PC-3 (cell line): ENCODE data around the gene SERPINB5. TPM values are rescaled to one million over a fixed set of nuclear protein-coding genes. Genes with fewer than 3 reads are reported as not detected.

Experiments
- ATAC-seq: fragments of 200-7000 bp; cut with Tn5 transposase; 2 replicates; pipeline ENCODE4 v1.9.1; 2020; ENCODE audit warnings: mild to moderate bottlenecking, moderate library complexity
- BruUV-seq: library from RNA; stranded (reverse); fragments of 400-500 nt; replicated peaks from 2 replicates; lab custom pipeline; 2021; lab: Mats Ljungman, UMichigan
- CTCF ChIA-PET: fragments of 300-600 bp; sonication (Branson Sonifier 250); formaldehyde crosslinking; loops from one replicate; lab custom pipeline; 2022; ENCODE audit warnings: antibody characterized with exemption; lab: Charles Lee
- POLR2A ChIA-PET: fragments of 300-600 bp; sonication (Branson Sonifier 250); formaldehyde crosslinking; loops from one replicate; lab custom pipeline; 2022; ENCODE audit warnings: antibody characterized with exemption; ENCODE audit not compliant: unreplicated experiment; lab: Charles Lee
- DNase-seq: peaks from one replicate; pipeline ENCODE4 v3.0.0-alpha.2; 2015
- H2AFZ ChIP-seq: fragments of 300-600 bp; sonication (generic); 2 replicates; pipeline ENCODE4 v1.6.0; 2016; ENCODE audit warnings: antibody characterized with exemption, low read length
- H3F3A ChIP-seq: fragments of 300-600 bp; sonication (generic); one replicate; pipeline ENCODE4 v1.6.0; 2017; ENCODE audit warnings: antibody characterized with exemption, low read length, control low read depth, mild to moderate bottlenecking; ENCODE audit not compliant: unreplicated experiment
- H3K27ac ChIP-seq: fragments of 300-600 bp; sonication (generic); 2 replicates; pipeline ENCODE4 v1.5.1; 2016; ENCODE audit warnings: mild to moderate bottlenecking, low read length
- H3K27me3 ChIP-seq: fragments of 300-600 bp; sonication (generic); 2 replicates; pipeline ENCODE4 v1.6.1; 2016; ENCODE audit warnings: low read length, mixed read lengths
- H3K36me3 ChIP-seq: fragments of 300-600 bp; sonication (generic); 2 replicates; pipeline ENCODE4 v1.6.1; 2016; ENCODE audit warnings: low read depth, mixed run types, low read length, mixed read lengths
- H3K4me1 ChIP-seq: fragments of 300-600 bp; sonication (generic); 2 replicates; pipeline ENCODE4 v1.5.1; 2016; ENCODE audit warnings: low read length; ENCODE audit not compliant: insufficient read depth
- H3K4me2 ChIP-seq: fragments of 300-600 bp; sonication (generic); 2 replicates; pipeline ENCODE4 v1.6.0; 2016; ENCODE audit warnings: low read length
- H3K4me3 ChIP-seq: fragments of 300-600 bp; sonication (generic); 2 replicates; pipeline ENCODE4 v1.5.1; 2016; ENCODE audit warnings: mild to moderate bottlenecking, low read length, mixed read lengths
- H3K79me2 ChIP-seq: fragments of 300-600 bp; sonication (generic); 2 replicates; pipeline ENCODE4 v1.6.1; 2017; ENCODE audit warnings: low read length, mixed read lengths
- H3K9ac ChIP-seq: fragments of 300-600 bp; sonication (generic); 2 replicates; pipeline ENCODE4 v1.6.0; 2016; ENCODE audit warnings: mild to moderate bottlenecking, low read length
- H3K9me2 ChIP-seq: fragments of 300-600 bp; sonication (generic); replicated peaks from 2 replicates; pipeline ENCODE4 v1.6.1; 2016; ENCODE audit warnings: mixed run types, low read length, mixed read lengths
- H3K9me3 ChIP-seq: fragments of 300-600 bp; sonication (generic); 2 replicates; pipeline ENCODE4 v1.6.1; 2016; ENCODE audit warnings: low read length, mixed read lengths
- H4K20me1 ChIP-seq: fragments of 300-600 bp; sonication (generic); 2 replicates; pipeline ENCODE4 v1.6.1; 2016; ENCODE audit warnings: low read length, mixed read lengths
- CTCF ChIP-seq: fragments of 300-600 bp; sonication (generic); conservative IDR thresholded peaks from 2 replicates; pipeline ENCODE4 v1.5.1; 2017; ENCODE audit warnings: antibody characterized with exemption, low read depth, mild to moderate bottlenecking, low read length
- EZH2 ChIP-seq: fragments of 300-600 bp; sonication (generic); IDR thresholded peaks from one replicate; pipeline ENCODE4 v1.6.1; 2017; ENCODE audit warnings: antibody characterized with exemption, mild to moderate bottlenecking, low read length; ENCODE audit not compliant: unreplicated experiment
- EZH2phosphoT487 ChIP-seq: fragments of 300-600 bp; sonication (generic); IDR thresholded peaks from 2 replicates; pipeline ENCODE4 v1.6.1; 2018; ENCODE audit warnings: mild to moderate bottlenecking, antibody characterized with exemption, low read length, borderline replicate concordance
- intact Hi-C: fragments of 100-400 bp; cut with micrococcal nuclease; formaldehyde crosslinking; loops from 2 replicates; pipeline ENCODE4 v1.9.0; 2023
- total RNA-seq: library from RNA; depleted of rRNA; stranded (reverse); fragments of >200 nt; gene quantifications from 2 replicates; pipeline ENCODE4 v1.2.3, GENCODE V29; 2014

Gene SERPINB5
- total RNA-seq, 1 experiment from 2014 or later: 104 TPM

DNA sequence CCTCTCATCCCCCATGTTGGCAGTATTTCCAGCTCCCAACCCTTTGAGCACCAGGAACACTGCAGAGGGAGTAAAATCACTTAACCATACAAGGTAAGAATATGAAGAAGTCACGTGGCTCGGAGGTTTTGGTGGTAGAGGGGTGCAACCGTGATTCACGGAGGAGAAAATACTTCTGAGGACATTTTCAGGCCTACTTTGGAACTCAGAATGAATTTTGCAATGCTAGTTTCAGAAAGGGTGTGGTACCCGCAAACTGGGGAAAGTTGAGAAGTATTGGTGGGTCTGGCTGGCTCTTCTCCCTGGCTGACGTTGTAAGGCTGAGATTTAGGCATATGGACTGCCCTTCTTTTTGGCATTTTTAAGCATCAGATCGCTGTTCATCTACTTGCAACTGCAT, 442 bp downstream of the SERPINB5 start:
- TSS peak; percentile 65 for BruUV-seq
- peak; percentile 24 for DNase-seq
- Histone ChIP-seq H3K36me3 (peaks cover 30% of the 10 kb centered on the region; the same call in 1 of the 2 replicates), H3K27ac (peak overlapping the region; percentile 88), H3K4me1 (peaks cover 64% of the 10 kb centered on the region), H2AFZ (no peak overlapping the region), H3K4me3 (peak overlapping the region; percentile 95), H3K4me2 (peak overlapping the region; percentile 86), H4K20me1 (peaks cover 40% of the 10 kb centered on the region), H3K9me2 (no peaks in the 10 kb centered on the region), H3K27me3 (no peaks in the 10 kb centered on the region), H3K9ac (peak overlapping the region; percentile 90), H3K9me3 (no peaks in the 10 kb centered on the region), H3K79me2 (peaks cover 55% of the 10 kb centered on the region), H3F3A (no peaks in the 10 kb centered on the region)
- ChIA-PET POLR2A (interaction anchor here (0.7 to 1.3 kb wide), 8 partner anchors 22 to 343 kb away, joined by 3 to 9 read pairs (median 4); partner anchors contain the start of gene VPS4B), CTCF (interaction anchor here (1.3 kb wide), 1 partner anchor 38 kb away, joined by 4 read pairs; no protein-coding TSS in a partner anchor)
- intact Hi-C loops: loop anchor here (5.0 kb wide), 1 partner anchor 70 kb away; no protein-coding TSS in a partner anchor
- ATAC-seq: peak; percentile 5; the same call in 1 of the 2 replicates
- TF ChIP-seq EZH2phosphoT487 (no peak), EZH2 (no peak)

- no TSS peak for BruUV-seq
- H3K27me3 ChIP-seq: no peaks in the 10 kb centered on the region
- peaks cover 59% of the 10 kb centered on the region for H3K4me1 ChIP-seq
- peak; percentile 72 for DNase-seq
- peaks cover 45% of the 10 kb centered on the region for H4K20me1 ChIP-seq
- H3K9me3 ChIP-seq: no peaks in the 10 kb centered on the region
- H2AFZ ChIP-seq: no peak overlapping the region
- no peaks in the 10 kb centered on the region for H3F3A ChIP-seq
- ChIA-PET CTCF (no interaction called here), POLR2A (interaction anchor here (0.7 kb wide), 2 partner anchors 26 to 342 kb away, joined by 3 read pairs; no protein-coding TSS in a partner anchor)
- TF ChIP-seq CTCF (no peak), EZH2phosphoT487 (no peak), EZH2 (no peak)
- peak overlapping the region; percentile 86 for H3K4me2 ChIP-seq
- peaks cover 61% of the 10 kb centered on the region for H3K79me2 ChIP-seq
- peak; percentile 48 for ATAC-seq
- peak overlapping the region; percentile 95 for H3K4me3 ChIP-seq
- H3K27ac ChIP-seq: peak overlapping the region; percentile 88
- H3K36me3 ChIP-seq: peaks cover 33% of the 10 kb centered on the region; the same call in 1 of the 2 replicates
- peak overlapping the region; percentile 90 for H3K9ac ChIP-seq
- intact Hi-C loops: loop anchor here (5.0 kb wide), 1 partner anchor 71 kb away; no protein-coding TSS in a partner anchor
- H3K9me2 ChIP-seq: no peaks in the 10 kb centered on the region
These were observed 1.2 kb downstream of the SERPINB5 start for GRCh38 chr18:63477968-63478367.

DNA sequence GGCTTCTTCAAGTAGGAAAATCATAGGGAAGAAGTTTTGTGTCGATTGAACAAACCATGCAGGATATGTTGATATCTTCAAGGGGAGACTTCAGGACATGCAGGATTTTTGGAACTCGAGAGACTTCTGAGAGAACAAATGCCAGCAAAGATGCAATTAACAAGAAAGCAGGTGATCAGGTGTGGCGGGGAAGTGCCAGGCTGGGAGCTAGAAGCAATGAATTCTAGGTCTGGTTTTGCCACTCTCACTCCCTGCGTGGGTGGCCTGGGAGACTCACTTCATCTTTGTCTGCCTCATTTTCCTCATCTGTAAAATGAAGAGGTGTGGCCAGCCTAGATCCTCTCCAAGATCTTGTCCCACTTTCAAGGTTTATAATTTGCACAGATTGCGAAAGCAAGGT, 3.1 kb downstream of the SERPINB5 start:
- TF ChIP-seq EZH2phosphoT487: no peak
- no peak for TF ChIP-seq EZH2
- TF ChIP-seq CTCF: no peak
- Histone ChIP-seq H3K4me3 (peak overlapping the region; percentile 95), H2AFZ (no peak overlapping the region), H3F3A (no peaks in the 10 kb centered on the region), H3K9me2 (no peaks in the 10 kb centered on the region), H4K20me1 (peaks cover 56% of the 10 kb centered on the region), H3K36me3 (peaks cover 38% of the 10 kb centered on the region), H3K27me3 (no peaks in the 10 kb centered on the region), H3K79me2 (peaks cover 75% of the 10 kb centered on the region), H3K4me1 (peaks cover 49% of the 10 kb centered on the region), H3K27ac (no peak overlapping the region), H3K9me3 (no peaks in the 10 kb centered on the region), H3K9ac (no peak overlapping the region), H3K4me2 (peak overlapping the region; percentile 86)
- DNase-seq (no peak), ATAC-seq (no peak)
- intact Hi-C loops: loop anchor here (5.0 kb wide), 1 partner anchor 73 kb away; no protein-coding TSS in a partner anchor
- ChIA-PET POLR2A (interaction anchor here (0.6 kb wide), 1 partner anchor 765 kb away, joined by 7 read pairs; the partner anchor contains the start of gene PHLPP1), CTCF (no interaction called here)
- BruUV-seq: no TSS peak
